Peyer's patch (tissue), 4 donors: Measurements from ENCODE around the gene LRRC51.

Source experiments
- POLR2A ChIP-seq, 2 donors: fragments of 450-650 bp; IDR thresholded peaks; one replicate each; pipeline ENCODE4 v1.5.1; 2017; ENCODE audit warnings: antibody characterized with exemption in 2 of 2, mild to moderate bottlenecking in 2 of 2, moderate library complexity in 2 of 2
- TF ChIP-seq, protein P1 (sequence below), 6 experiments: fragments of 450-650 bp in 4 of 6; fragments of 200-600 bp in 2 of 6; sonication (generic) in 1 of 6; IDR thresholded peaks; one replicate each; pipeline ENCODE4 v1.5.1; 2017 to 2019; ENCODE audit warnings: antibody characterized with exemption in 6 of 6, mild to moderate bottlenecking in 3 of 6, moderate library complexity in 1 of 6

DNA sequence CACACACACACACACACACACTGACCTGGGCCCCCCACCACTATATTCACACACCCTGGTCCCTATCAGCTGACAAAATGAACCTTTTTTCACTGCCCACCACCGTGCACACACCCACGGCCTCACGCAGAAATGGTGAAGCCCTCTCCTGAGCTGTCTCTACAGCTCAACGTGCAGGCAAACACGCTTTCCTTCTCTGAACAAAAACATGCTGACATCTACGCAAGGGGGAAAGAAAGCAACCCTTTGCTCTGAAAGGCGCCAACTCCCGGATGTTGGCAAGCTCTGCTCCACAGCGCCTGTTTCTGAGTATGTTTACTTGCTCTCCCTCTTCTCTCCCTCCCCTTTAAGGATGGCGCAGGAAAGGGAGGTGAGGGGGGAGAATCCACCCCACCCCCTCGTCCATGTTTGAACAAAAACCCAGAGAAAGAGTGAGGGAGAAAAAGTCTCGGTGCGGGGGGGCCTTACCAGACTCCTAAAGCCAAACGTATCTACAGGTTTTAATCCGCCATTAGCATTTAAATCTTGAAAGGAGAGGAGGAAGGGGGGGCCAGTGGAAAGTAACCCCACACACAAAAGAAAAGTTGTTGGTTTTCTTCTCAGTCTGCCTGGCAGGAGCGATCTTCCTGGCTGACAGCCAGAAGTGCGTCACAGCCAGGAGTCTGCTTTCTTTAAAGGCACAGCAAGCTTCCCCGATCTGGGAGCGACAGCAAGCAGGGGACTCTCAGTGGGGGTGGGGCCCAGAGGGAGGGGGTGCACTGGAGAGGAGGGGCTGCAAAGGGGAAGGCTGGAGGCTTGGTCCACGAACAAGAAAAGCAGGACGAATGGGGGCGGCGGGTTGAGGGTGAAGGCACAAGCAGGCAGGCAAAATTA, 39.9 kb upstream of the LRRC51 start:
- TF ChIP-seq, protein P1, sequence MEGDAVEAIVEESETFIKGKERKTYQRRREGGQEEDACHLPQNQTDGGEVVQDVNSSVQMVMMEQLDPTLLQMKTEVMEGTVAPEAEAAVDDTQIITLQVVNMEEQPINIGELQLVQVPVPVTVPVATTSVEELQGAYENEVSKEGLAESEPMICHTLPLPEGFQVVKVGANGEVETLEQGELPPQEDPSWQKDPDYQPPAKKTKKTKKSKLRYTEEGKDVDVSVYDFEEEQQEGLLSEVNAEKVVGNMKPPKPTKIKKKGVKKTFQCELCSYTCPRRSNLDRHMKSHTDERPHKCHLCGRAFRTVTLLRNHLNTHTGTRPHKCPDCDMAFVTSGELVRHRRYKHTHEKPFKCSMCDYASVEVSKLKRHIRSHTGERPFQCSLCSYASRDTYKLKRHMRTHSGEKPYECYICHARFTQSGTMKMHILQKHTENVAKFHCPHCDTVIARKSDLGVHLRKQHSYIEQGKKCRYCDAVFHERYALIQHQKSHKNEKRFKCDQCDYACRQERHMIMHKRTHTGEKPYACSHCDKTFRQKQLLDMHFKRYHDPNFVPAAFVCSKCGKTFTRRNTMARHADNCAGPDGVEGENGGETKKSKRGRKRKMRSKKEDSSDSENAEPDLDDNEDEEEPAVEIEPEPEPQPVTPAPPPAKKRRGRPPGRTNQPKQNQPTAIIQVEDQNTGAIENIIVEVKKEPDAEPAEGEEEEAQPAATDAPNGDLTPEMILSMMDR (IDR thresholded peaks at IDR 0.05) = no peak
- peak in 1 of 2 donors; percentile 36 for TF ChIP-seq POLR2A (IDR thresholded peaks at IDR 0.05)
